ENCODE data around the gene IL15RA. TPM values are rescaled to one million over a fixed set of nuclear protein-coding genes. Genes with fewer than 3 reads are reported as not detected.

IL15RA gene
- total and polyA plus RNA-seq, 2 donors from 2014 or later: 6.8 to 13.9 TPM

- Histone ChIP-seq H3K27ac (ENCODE audit: low read depth in 2 of 2, low read length in 2 of 2) (no peak overlapping the region), H3K9ac (ENCODE audit: low read length in 3 of 3) (no peak overlapping the region), H3K4me1 (ENCODE audit: control insufficient read depth in 2 of 3, insufficient read depth in 2 of 3, low read depth in 1 of 3, low read length in 3 of 3) (no peaks in the 10 kb centered on the region), H3K36me3 (ENCODE audit: control insufficient read depth in 2 of 3, insufficient read depth in 3 of 3, low read length in 3 of 3) (peaks cover 3 to 19% (median 6%) of the 10 kb centered on the region in 3 donors), H3K9me3 (ENCODE audit: control insufficient read depth in 2 of 3, insufficient read depth in 1 of 3, low read length in 3 of 3) (no peaks in the 10 kb centered on the region), H3K27me3 (ENCODE audit: control insufficient read depth, insufficient read depth, low read length) (no peaks in the 10 kb centered on the region), H3K4me3 (ENCODE audit: low read length in 3 of 3) (no peak overlapping the region)
- no peak for FAIRE-seq
- no peak for DNase-seq
- intact Hi-C loops (cut with DNase I): no loop called here
- TF ChIP-seq CTCF (IDR thresholded peaks at IDR 0.05; ENCODE audit: borderline replicate concordance, extremely low read depth, insufficient read depth): no peak
Measured at GRCh38 chr10:5902511-5903274, 74.7 kb downstream of the IL15RA start.

Other genes starting within 250 kb of the IL15RA start
- 168 TPM for gene GDI2, start 164.1 kb downstream of the IL15RA start, total RNA-seq
- gene GDI2, start 164.1 kb downstream of the IL15RA start, polyA plus RNA-seq (ENCODE audit: insufficient read depth, low read depth, low replicate concordance): 143 TPM
- gene ANKRD16, start 87.7 kb downstream of the IL15RA start, total RNA-seq: 6.7 TPM
- 7.1 TPM for gene ANKRD16, start 87.7 kb downstream of the IL15RA start, polyA plus RNA-seq (ENCODE audit: insufficient read depth, low read depth, low replicate concordance)
- 76.5 TPM for gene FBH1, start 87.3 kb downstream of the IL15RA start, total RNA-seq
- 70.7 TPM for gene FBH1, start 87.3 kb downstream of the IL15RA start, polyA plus RNA-seq (ENCODE audit: insufficient read depth, low read depth, low replicate concordance)
- 11.9 TPM for gene IL2RA, start 84.8 kb upstream of the IL15RA start, total RNA-seq
- gene IL2RA, start 84.8 kb upstream of the IL15RA start, polyA plus RNA-seq (ENCODE audit: insufficient read depth, low read depth, low replicate concordance): 0.54 TPM
- gene RBM17, start 111.5 kb upstream of the IL15RA start, total RNA-seq: 91.9 TPM
- 46.4 TPM for gene RBM17, start 111.5 kb upstream of the IL15RA start, polyA plus RNA-seq (ENCODE audit: insufficient read depth, low read depth, low replicate concordance)
- 141 TPM for gene PFKFB3, start 225.4 kb upstream of the IL15RA start, total RNA-seq
- gene PFKFB3, start 225.4 kb upstream of the IL15RA start, polyA plus RNA-seq (ENCODE audit: insufficient read depth, low read depth, low replicate concordance): 34.9 TPM